HepG2 (cell line): ENCODE results near the gene HEMK1. TPM values are rescaled to one million over a fixed set of nuclear protein-coding genes. Genes with fewer than 3 reads are reported as not detected.

Source experiments
- ATAC-seq: fragments of 200-7000 bp; cut with Tn5 transposase; 3 replicates; pipeline ENCODE4 v1.9.1; 2020; ENCODE audit warnings: mild to moderate bottlenecking, moderate library complexity
- BruUV-seq: library from RNA; stranded (reverse); fragments of 400-500 nt; replicated peaks from 2 replicates; lab custom pipeline; 2021; lab: Mats Ljungman, UMichigan
- CTCF ChIA-PET: fragments of 300-600 bp; formaldehyde crosslinking; extraction: SDS; loops from one replicate; lab custom pipeline; 2021; ENCODE audit warnings: low total read pairs, inconsistent platforms, low intra/inter-chr PET ratio; lab: Yijun Ruan, JAX
- POLR2A ChIA-PET: fragments of 350-600 bp; sonication (Branson Sonifier 250); formaldehyde crosslinking; loops from one replicate; lab custom pipeline; 2020; ENCODE audit warnings: antibody characterized with exemption, inconsistent platforms; lab: Yijun Ruan, JAX
- DNase-seq: peaks from one replicate; pipeline ENCODE4 v3.0.0-alpha.2; 2015; ENCODE audit warnings: low spot score
- FAIRE-seq: peaks from 3 replicates; lab custom pipeline; 2011; peaks lifted over from hg19 to GRCh38; lab: Jason Lieb, UNC
- H2AFZ ChIP-seq: one replicate; pipeline ENCODE4 v1.6.1; 2011; ENCODE audit warnings: low read length, inconsistent platforms
- H3K27ac ChIP-seq: fragments of 300-600 bp; 3 replicates; pipeline ENCODE4 v1.8.0; 2011; ENCODE audit warnings: mixed run types, mild to moderate bottlenecking, mixed read lengths, low read length, inconsistent platforms; ENCODE audit not compliant: insufficient read depth; ENCODE audit errors: extremely low read length
- H3K27me3 ChIP-seq, 2 experiments: fragments of 200-600 bp in 1 of 2; 2 replicates in 1 of 2; 3 replicates in 1 of 2; pipeline versions ENCODE4 v1.6.0 to v1.8.0; 2011; ENCODE audit warnings: low read length in 2 of 2, mild to moderate bottlenecking in 2 of 2, moderate library complexity in 2 of 2, inconsistent platforms in 1 of 2; ENCODE audit not compliant: insufficient read depth in 2 of 2, control insufficient read depth in 1 of 2
- H3K36me3 ChIP-seq, 2 experiments: fragments of 200-600 bp in 1 of 2; replicated peaks in 1 of 2; 2 replicates in 1 of 2; 3 replicates in 1 of 2; pipeline versions ENCODE4 v1.5.1 to v1.8.0; 2011; ENCODE audit warnings: low read length in 2 of 2, inconsistent platforms in 1 of 2; ENCODE audit not compliant: insufficient read depth in 2 of 2, control insufficient read depth in 1 of 2
- H3K4me1 ChIP-seq: 2 replicates; pipeline ENCODE4 v1.5.1; 2012; ENCODE audit warnings: low read length, inconsistent platforms; ENCODE audit not compliant: insufficient read depth
- H3K4me2 ChIP-seq: 2 replicates; pipeline ENCODE4 v1.6.0; 2011; ENCODE audit warnings: low read depth, low read length, inconsistent platforms
- H3K4me3 ChIP-seq, 3 experiments: fragments of 200-600 bp in 1 of 3; sonication (generic), shearing (Covaris generic) in 1 of 3; replicated peaks in 1 of 3; 2 replicates each; pipeline ENCODE4 v1.5.1; 2011 to 2016; ENCODE audit warnings: low read length in 3 of 3, inconsistent platforms in 2 of 3, low read depth in 2 of 3, mild to moderate bottlenecking in 2 of 3, control low read depth in 1 of 3, mixed read lengths in 1 of 3; ENCODE audit not compliant: insufficient read depth in 1 of 3
- H3K79me2 ChIP-seq: one replicate; pipeline ENCODE4 v1.6.1; 2011; ENCODE audit warnings: low read length, inconsistent platforms; ENCODE audit not compliant: insufficient read depth
- H3K9ac ChIP-seq: 2 replicates; pipeline ENCODE4 v1.6.0; 2011; ENCODE audit warnings: mild to moderate bottlenecking, low read depth, low read length, inconsistent platforms; ENCODE audit not compliant: insufficient read depth
- H3K9me3 ChIP-seq: 2 replicates; pipeline ENCODE4 v1.5.1; 2012; ENCODE audit warnings: mild to moderate bottlenecking, low read length
- H4K20me1 ChIP-seq: 2 replicates; pipeline ENCODE4 v1.6.0; 2011; ENCODE audit warnings: inconsistent platforms, mild to moderate bottlenecking, low read length, moderate library complexity; ENCODE audit not compliant: insufficient read depth
- DR1 ChIP-seq: sonication (generic); formaldehyde crosslinking; IDR thresholded peaks from 2 replicates; pipeline ENCODE4 v1.8.0; 2021; ENCODE audit warnings: mild to moderate bottlenecking, missing genetic modification reagents, inconsistent platforms
- ELF1 ChIP-seq: sonication (generic); formaldehyde crosslinking; IDR thresholded peaks from 2 replicates; pipeline ENCODE4 v1.4.0; 2020; ENCODE audit warnings: missing genetic modification reagents
- MEIS2 ChIP-seq: sonication (generic); formaldehyde crosslinking; IDR thresholded peaks from 2 replicates; pipeline ENCODE4 v1.9.0; 2021; ENCODE audit warnings: mild to moderate bottlenecking, missing genetic modification reagents
- NCOA1 ChIP-seq: sonication (generic); formaldehyde crosslinking; IDR thresholded peaks from 2 replicates; pipeline ENCODE4 v1.9.0; 2021; ENCODE audit warnings: missing genetic modification reagents
- TEAD3 ChIP-seq: optimal IDR thresholded peaks from 2 replicates; pipeline ENCODE3; 2016; ENCODE audit warnings: borderline replicate concordance
- ZNF296 ChIP-seq: sonication (generic); formaldehyde crosslinking; conservative IDR thresholded peaks from 2 replicates; pipeline ENCODE4 v1.5.0; 2020; ENCODE audit warnings: mild to moderate bottlenecking, missing genetic modification reagents
- WGBS: methylation state at CpG from one replicate; pipeline ENCODE4 v1.1.6; 2017; ENCODE audit warnings: low lambda C conversion rate; 5-methylcytosine and 5-hydroxymethylcytosine counted together
- in situ Hi-C: cut with HindIII; loops from 2 replicates; pipeline ENCODE4 v1.10.0; 2017; ENCODE audit warnings: low pct_unique_long_range_greater_than_20kb; ENCODE audit not compliant: extremely low pct_ligation_motif_present
- intact Hi-C: fragments of 100-400 bp; cut with micrococcal nuclease; formaldehyde crosslinking; loops from one replicate; pipeline ENCODE4 v1.10.0; 2022; ENCODE audit not compliant: unreplicated experiment
- polyA plus RNA-seq, 8 experiments: library from polyadenylated mRNA; depleted of rRNA in 3 of 8; stranded (reverse) in 7 of 8; unstranded in 1 of 8; fragments of >200 nt; fragmentation: Illumina TruSeq in 4 of 8; extraction: Trizol in 4 of 8; gene quantifications; 2 replicates each; pipeline versions ENCODE4 v1.2.1 to v1.2.3, GENCODE V29; 2011 to 2016; ENCODE audit warnings: low read depth in 4 of 8, missing spikeins in 1 of 8, mixed read lengths in 1 of 8; ENCODE audit not compliant: insufficient read depth in 1 of 8
- total RNA-seq, 5 experiments: library from RNA; depleted of rRNA; stranded (reverse); fragments of >200 nt; fragmentation: Illumina TruSeq; extraction: Trizol; gene quantifications; 2 replicates each; pipeline ENCODE4 v1.2.3, GENCODE V29; 2016; ENCODE audit warnings: low read depth in 1 of 5
- TF ChIP-seq, protein P1 (sequence below), 2 experiments: sonication (generic) in 1 of 2; formaldehyde crosslinking in 1 of 2; IDR thresholded peaks; 2 replicates each; pipeline versions ENCODE4 v1.4.0 to v1.6.1; 2016 to 2020; ENCODE audit warnings: borderline replicate concordance in 1 of 2, low read depth in 1 of 2, mild to moderate bottlenecking in 1 of 2, missing genetic modification reagents in 1 of 2
- TF ChIP-seq, protein P2 (sequence below): fragments of 450-650 bp; IDR thresholded peaks from 2 replicates; pipeline ENCODE4 v1.6.1; 2016
- TF ChIP-seq, protein P3 (sequence below): sonication (generic); formaldehyde crosslinking; IDR thresholded peaks from 2 replicates; pipeline ENCODE4 v1.8.1; 2022; ENCODE audit warnings: low read depth, mild to moderate bottlenecking, missing genetic modification reagents

HEMK1 gene
- total and polyA plus RNA-seq, 2 of the 13 experiments (the other 11 are each of a cell fraction or from before 2014, with no cell fraction given) = 9.8 to 12.6 TPM

DNA sequence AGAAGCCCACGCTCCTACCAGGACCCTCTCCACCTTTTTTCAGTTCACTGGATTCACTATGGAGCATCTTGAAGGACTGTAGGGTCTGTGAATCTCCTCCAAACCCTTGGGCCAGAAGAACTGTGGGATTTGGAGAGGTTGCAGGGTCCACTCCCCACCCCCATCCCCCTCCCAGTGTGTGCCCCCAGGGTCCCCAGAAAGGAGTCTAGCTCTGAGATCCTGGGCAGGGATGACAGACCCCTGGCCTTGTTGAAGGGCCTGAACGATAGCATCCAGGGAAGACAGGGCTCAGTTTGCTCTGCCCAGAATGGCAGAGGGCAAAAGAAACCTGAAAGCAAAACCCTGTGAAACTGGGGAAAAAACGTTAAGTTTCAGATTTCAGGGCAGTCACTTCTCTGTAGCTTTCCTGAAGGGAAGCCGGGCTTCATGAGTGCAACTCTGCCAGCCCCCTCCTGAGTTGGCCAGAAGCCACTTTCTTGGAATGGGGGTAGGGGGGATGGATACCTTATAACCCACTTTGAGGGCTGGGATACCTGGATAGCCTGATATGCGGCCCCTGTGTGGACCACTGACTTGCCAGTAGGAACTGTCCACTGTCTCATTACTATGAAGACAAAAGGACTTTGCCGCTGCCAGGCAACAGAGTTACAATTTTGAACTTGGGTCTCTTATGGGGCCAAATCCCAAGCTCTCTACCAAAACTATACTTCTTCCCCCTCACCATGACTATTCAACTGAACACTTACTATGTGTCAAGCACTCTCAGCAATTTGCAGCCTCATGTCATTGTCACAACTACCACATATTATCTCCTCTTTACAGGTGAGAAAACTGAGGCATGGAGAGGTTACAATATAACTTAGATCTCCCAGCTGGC lies 43.9 kb downstream of the HEMK1 start (continued):
- TF ChIP-seq, protein P1, sequence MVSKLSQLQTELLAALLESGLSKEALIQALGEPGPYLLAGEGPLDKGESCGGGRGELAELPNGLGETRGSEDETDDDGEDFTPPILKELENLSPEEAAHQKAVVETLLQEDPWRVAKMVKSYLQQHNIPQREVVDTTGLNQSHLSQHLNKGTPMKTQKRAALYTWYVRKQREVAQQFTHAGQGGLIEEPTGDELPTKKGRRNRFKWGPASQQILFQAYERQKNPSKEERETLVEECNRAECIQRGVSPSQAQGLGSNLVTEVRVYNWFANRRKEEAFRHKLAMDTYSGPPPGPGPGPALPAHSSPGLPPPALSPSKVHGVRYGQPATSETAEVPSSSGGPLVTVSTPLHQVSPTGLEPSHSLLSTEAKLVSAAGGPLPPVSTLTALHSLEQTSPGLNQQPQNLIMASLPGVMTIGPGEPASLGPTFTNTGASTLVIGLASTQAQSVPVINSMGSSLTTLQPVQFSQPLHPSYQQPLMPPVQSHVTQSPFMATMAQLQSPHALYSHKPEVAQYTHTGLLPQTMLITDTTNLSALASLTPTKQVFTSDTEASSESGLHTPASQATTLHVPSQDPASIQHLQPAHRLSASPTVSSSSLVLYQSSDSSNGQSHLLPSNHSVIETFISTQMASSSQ (IDR thresholded peaks at IDR 0.05; ENCODE audit: low read depth) = no peak
- TF ChIP-seq, protein P1 (CRISPR knock-in tag; IDR thresholded peaks at IDR 0.05; ENCODE audit: borderline replicate concordance) = no peak
- no peak for TF ChIP-seq ZNF296 (CRISPR knock-in tag)

DNA sequence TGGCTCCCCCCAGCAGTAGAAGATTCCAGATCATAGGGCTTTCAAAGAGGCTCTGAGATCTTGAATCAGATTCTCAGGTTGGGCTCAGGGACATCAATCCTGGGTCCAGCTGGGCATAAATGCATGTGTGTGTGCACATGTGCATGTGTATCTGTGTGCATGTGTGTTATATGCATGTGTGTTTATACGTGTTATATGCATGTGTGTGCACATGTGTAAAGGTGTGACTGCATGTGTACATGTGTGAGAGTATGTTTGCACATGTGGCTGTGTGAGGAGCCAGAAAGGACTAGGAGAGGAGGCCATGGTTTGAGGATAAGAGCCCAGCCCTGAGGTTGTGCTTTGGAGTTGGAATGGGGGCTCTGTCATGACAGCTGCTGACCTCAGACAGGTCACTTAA lies 45.9 kb downstream of the HEMK1 start:
- Histone ChIP-seq H3K79me2 (peaks cover 7% of the 10 kb centered on the region), H2AFZ (no peak overlapping the region), H3K9ac (no peak overlapping the region), H3K27ac (no peak overlapping the region), H3K4me2 (no peak overlapping the region), H4K20me1 (no peaks in the 10 kb centered on the region), H3K27me3 (peaks cover 0 to 10% of the 10 kb centered on the region in 2 experiments; a peak in 1 of 5 replicates), H3K4me1 (peaks cover 63% of the 10 kb centered on the region), H3K9me3 (no peaks in the 10 kb centered on the region), H3K36me3 (no peaks in the 10 kb centered on the region), H3K4me3 (no peak overlapping the region)
- ChIA-PET POLR2A (interaction anchor here (2.9 to 4.0 kb wide), 2 partner anchors 46 to 770 kb away, joined by 15 to 33 read pairs; partner anchors contain the start of genes HEMK1 and MANF), CTCF (interaction anchor here (1.3 to 8.0 kb wide), 5 partner anchors 37 to 757 kb away, joined by 3 to 182 read pairs (median 11); partner anchors contain the start of gene HEMK1)
- intact Hi-C loops (loop anchor here (2.0 to 10.0 kb wide), 2 partner anchors 96 to 350 kb away; no protein-coding TSS in a partner anchor), in situ Hi-C loops (loop anchor here (5.0 kb wide), 2 partner anchors 37 to 757 kb away; no protein-coding TSS in a partner anchor)
- FAIRE-seq = no peak
- TF ChIP-seq, protein P2, sequence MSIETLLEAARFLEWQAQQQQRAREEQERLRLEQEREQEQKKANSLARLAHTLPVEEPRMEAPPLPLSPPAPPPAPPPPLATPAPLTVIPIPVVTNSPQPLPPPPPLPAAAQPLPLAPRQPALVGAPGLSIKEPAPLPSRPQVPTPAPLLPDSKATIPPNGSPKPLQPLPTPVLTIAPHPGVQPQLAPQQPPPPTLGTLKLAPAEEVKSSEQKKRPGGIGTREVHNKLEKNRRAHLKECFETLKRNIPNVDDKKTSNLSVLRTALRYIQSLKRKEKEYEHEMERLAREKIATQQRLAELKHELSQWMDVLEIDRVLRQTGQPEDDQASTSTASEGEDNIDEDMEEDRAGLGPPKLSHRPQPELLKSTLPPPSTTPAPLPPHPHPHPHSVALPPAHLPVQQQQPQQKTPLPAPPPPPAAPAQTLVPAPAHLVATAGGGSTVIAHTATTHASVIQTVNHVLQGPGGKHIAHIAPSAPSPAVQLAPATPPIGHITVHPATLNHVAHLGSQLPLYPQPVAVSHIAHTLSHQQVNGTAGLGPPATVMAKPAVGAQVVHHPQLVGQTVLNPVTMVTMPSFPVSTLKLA = peak; percentile 98
- TF ChIP-seq NCOA1 (CRISPR knock-in tag) (no peak), DR1 (no peak), MEIS2 (CRISPR knock-in tag) (no peak), ELF1 (CRISPR knock-in tag) (no peak), TEAD3 (no peak)
- TF ChIP-seq, protein P3, sequence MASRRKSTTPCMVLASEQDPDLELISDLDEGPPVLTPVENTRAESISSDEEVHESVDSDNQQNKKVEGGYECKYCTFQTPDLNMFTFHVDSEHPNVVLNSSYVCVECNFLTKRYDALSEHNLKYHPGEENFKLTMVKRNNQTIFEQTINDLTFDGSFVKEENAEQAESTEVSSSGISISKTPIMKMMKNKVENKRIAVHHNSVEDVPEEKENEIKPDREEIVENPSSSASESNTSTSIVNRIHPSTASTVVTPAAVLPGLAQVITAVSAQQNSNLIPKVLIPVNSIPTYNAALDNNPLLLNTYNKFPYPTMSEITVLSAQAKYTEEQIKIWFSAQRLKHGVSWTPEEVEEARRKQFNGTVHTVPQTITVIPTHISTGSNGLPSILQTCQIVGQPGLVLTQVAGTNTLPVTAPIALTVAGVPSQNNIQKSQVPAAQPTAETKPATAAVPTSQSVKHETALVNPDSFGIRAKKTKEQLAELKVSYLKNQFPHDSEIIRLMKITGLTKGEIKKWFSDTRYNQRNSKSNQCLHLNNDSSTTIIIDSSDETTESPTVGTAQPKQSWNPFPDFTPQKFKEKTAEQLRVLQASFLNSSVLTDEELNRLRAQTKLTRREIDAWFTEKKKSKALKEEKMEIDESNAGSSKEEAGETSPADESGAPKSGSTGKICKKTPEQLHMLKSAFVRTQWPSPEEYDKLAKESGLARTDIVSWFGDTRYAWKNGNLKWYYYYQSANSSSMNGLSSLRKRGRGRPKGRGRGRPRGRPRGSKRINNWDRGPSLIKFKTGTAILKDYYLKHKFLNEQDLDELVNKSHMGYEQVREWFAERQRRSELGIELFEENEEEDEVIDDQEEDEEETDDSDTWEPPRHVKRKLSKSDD (CRISPR knock-in tag) = no peak
- BruUV-seq = no TSS peak
- DNase-seq = no peak
- ATAC-seq = no peak
- WGBS = 0% methylated on average over 1 of the region's 1 CpG
